ENCODE data around the gene RPS27.

RPS27 gene

DNA sequence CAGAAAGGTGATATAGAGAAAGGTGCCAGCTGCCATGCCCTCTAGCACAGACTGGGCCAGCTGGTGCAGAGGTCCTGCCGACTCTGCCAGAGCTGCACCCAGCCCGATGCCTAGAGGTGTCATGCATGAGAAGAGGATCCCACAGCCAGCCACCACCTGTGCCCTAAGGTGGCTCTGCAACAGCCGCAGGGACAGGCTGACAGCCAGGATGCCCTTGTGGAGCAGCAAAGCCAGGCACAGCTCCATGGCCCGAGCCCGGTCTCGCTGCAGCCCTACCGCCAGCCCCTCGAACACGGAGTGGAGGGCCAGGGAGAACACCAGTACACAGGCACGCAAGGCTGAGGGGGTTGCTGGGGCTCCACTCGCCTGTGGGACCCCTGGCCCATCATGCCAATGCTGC, 30.4 kb upstream of the RPS27 start:
- TF ChIP-seq CEBPB (IDR thresholded peaks at IDR 0.05) = no peak
- TF ChIP-seq, protein P1, sequence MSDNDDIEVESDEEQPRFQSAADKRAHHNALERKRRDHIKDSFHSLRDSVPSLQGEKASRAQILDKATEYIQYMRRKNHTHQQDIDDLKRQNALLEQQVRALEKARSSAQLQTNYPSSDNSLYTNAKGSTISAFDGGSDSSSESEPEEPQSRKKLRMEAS (IDR thresholded peaks at IDR 0.05) = no peak
- TF ChIP-seq, protein P2, sequence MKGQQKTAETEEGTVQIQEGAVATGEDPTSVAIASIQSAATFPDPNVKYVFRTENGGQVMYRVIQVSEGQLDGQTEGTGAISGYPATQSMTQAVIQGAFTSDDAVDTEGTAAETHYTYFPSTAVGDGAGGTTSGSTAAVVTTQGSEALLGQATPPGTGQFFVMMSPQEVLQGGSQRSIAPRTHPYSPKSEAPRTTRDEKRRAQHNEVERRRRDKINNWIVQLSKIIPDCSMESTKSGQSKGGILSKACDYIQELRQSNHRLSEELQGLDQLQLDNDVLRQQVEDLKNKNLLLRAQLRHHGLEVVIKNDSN (IDR thresholded peaks at IDR 0.05) = no peak
- TF ChIP-seq YY1 (IDR thresholded peaks at IDR 0.05; ENCODE audit: low read depth) = no peak
- TF ChIP-seq TEAD4 (IDR thresholded peaks at IDR 0.05) = no peak
- TF ChIP-seq, protein P3, sequence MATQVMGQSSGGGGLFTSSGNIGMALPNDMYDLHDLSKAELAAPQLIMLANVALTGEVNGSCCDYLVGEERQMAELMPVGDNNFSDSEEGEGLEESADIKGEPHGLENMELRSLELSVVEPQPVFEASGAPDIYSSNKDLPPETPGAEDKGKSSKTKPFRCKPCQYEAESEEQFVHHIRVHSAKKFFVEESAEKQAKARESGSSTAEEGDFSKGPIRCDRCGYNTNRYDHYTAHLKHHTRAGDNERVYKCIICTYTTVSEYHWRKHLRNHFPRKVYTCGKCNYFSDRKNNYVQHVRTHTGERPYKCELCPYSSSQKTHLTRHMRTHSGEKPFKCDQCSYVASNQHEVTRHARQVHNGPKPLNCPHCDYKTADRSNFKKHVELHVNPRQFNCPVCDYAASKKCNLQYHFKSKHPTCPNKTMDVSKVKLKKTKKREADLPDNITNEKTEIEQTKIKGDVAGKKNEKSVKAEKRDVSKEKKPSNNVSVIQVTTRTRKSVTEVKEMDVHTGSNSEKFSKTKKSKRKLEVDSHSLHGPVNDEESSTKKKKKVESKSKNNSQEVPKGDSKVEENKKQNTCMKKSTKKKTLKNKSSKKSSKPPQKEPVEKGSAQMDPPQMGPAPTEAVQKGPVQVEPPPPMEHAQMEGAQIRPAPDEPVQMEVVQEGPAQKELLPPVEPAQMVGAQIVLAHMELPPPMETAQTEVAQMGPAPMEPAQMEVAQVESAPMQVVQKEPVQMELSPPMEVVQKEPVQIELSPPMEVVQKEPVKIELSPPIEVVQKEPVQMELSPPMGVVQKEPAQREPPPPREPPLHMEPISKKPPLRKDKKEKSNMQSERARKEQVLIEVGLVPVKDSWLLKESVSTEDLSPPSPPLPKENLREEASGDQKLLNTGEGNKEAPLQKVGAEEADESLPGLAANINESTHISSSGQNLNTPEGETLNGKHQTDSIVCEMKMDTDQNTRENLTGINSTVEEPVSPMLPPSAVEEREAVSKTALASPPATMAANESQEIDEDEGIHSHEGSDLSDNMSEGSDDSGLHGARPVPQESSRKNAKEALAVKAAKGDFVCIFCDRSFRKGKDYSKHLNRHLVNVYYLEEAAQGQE (IDR thresholded peaks at IDR 0.05; ENCODE audit: low read depth) = no peak
- TF ChIP-seq TAF1 (IDR thresholded peaks at IDR 0.05; ENCODE audit: low read depth) = no peak
- TF ChIP-seq FOXM1 (IDR thresholded peaks at IDR 0.05; ENCODE audit: borderline replicate concordance, low read depth) = no peak
- TF ChIP-seq CREB1 (IDR thresholded peaks at IDR 0.05; ENCODE audit: low read depth) = no peak
- no peak for TF ChIP-seq ZBTB7A (IDR thresholded peaks at IDR 0.05; ENCODE audit: low read depth)
- TF ChIP-seq EP300 (IDR thresholded peaks at IDR 0.05; ENCODE audit: borderline replicate concordance) = no peak
- no peak for TF ChIP-seq EGR1 (IDR thresholded peaks at IDR 0.05)
- no peak for TF ChIP-seq RAD21 (IDR thresholded peaks at IDR 0.05; ENCODE audit: low read depth)
- TF ChIP-seq TCF12 (IDR thresholded peaks at IDR 0.05; ENCODE audit: low read depth) = no peak
- TF ChIP-seq NFIC (IDR thresholded peaks at IDR 0.05) = no peak

DNA sequence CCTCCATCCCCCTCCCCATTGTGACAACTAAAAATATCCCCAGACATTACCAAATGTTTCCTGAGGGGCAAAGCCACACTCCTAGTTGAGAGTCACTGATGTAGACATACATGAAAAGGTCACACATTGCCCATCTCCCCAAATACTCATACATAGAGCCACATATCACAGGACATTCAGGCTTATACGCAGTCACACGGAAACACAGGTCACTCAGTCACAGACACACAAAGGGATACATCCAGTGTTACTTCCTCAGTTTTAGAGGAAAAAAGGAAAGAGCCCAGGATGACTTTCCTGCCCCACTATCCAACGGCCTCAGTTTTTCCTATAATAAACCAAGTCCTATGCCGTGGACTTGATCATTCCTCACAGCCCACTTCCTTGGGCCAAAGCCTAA, 29.1 kb upstream of the RPS27 start:
- TF ChIP-seq, protein P1 (IDR thresholded peaks at IDR 0.05) = no peak
- TF ChIP-seq, protein P2 (IDR thresholded peaks at IDR 0.05) = no peak
- TF ChIP-seq YY1 (IDR thresholded peaks at IDR 0.05; ENCODE audit: low read depth) (no peak), RAD21 (IDR thresholded peaks at IDR 0.05; ENCODE audit: low read depth) (no peak), CREB1 (IDR thresholded peaks at IDR 0.05; ENCODE audit: low read depth) (no peak)
- TF ChIP-seq, protein P3 (IDR thresholded peaks at IDR 0.05; ENCODE audit: low read depth) = no peak

DNA sequence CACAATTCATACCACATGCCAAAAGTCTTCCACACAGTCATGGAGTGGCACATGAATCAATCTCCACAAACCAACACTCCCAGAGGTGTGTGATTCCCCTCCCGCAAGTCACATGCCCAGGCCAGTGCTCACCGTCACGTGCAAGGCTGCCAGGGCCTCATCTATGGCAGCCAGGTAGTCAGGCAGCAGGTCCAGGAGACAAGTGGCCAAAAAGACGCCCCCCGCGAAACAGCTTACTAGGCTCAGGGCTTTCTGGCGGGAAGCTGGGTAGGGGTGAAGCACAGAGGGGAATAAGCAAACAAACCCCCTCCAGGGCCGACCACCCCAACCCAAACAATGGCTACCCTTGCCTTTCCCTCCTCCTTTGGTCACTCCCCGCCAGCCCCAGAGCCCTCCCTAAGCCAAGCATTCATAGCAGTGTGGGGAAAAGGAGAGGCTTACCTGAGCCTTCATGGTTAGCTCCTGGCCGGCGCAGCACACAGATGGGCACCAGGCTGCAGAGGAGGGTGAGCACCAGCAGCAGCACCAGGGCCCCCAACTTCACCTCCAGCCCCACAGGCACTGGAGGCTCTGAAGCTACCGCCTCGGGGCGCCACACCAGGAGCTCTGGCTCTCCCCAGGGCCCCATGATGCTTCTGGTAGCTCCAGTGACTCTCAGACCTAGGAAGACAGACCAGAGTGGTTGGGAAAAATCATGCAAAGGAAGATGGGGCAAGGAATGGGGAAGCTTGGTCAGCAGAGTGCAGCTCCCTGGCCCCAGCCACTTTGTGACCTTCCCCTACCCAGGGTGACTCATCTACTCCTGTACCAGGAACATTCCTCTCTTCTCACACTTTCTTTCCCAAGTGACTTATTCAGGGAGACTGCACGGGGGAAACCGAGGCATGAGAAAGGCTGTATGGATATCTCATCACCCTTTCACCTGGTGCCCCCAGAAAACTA, 28.2 kb upstream of the RPS27 start:
- no peak for TF ChIP-seq YY1 (IDR thresholded peaks at IDR 0.05; ENCODE audit: low read depth)
- no peak for TF ChIP-seq TAF1 (IDR thresholded peaks at IDR 0.05; ENCODE audit: low read depth)
- no peak for TF ChIP-seq TCF12 (IDR thresholded peaks at IDR 0.05; ENCODE audit: low read depth)
- TF ChIP-seq, protein P2 (IDR thresholded peaks at IDR 0.05) = no peak
- no peak for TF ChIP-seq ZBTB7A (IDR thresholded peaks at IDR 0.05; ENCODE audit: low read depth)
- TF ChIP-seq, protein P1 (IDR thresholded peaks at IDR 0.05) = no peak
- TF ChIP-seq CEBPB (IDR thresholded peaks at IDR 0.05) = no peak
- TF ChIP-seq, protein P3 (IDR thresholded peaks at IDR 0.05; ENCODE audit: low read depth) = no peak
- no peak for TF ChIP-seq NFIC (IDR thresholded peaks at IDR 0.05)
- TF ChIP-seq EP300 (IDR thresholded peaks at IDR 0.05; ENCODE audit: borderline replicate concordance) = no peak

Data from Ishikawa (cell line).